Testis (tissue), 2 donors: Measurements from ENCODE around the gene DNAL1.

Source experiments
- CTCF ChIP-seq, 3 experiments: fragments of 450-650 bp in 2 of 3; fragments of 200-600 bp in 1 of 3; sonication (generic) in 1 of 3; IDR thresholded peaks; one replicate each; pipeline ENCODE4 v1.5.1; 2016 to 2019; ENCODE audit warnings: antibody characterized with exemption in 3 of 3, mild to moderate bottlenecking in 2 of 3, moderate library complexity in 1 of 3
- POLR2A ChIP-seq: fragments of 450-650 bp; IDR thresholded peaks from one replicate; pipeline ENCODE4 v1.6.1; 2017; ENCODE audit warnings: antibody characterized with exemption, mild to moderate bottlenecking, moderate library complexity

DNA sequence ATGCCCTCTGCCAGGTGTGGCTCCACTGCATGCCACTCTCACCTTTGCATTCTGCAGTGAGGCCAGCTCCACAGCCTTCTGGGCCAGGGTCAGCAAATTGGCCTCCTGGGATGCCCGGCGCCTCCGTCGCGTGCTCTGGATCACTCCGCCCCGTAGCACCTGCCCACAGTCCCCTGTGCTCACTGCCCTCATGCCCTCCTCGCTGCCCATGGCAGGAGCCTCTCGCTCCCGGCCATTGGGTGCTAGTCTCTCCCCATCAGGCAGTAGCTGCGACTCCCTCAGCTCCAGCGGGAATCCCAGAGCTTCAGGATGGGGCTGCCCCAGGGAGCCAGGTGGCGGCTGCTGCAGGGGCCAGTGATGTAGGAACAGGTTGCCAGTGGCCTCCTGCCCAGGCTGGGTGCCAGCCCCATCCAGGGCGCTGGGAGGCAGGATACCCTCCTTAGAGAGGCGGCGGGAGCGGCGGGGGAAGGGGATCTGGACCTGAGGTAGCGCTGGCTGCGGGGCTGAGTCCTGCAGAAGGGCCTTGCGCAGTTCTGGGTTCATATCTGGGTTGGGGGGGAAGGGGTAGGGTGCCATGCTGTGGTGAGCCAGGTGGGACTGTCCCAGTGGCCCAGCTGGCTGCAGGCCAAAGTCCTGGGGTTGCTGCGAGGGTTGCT is 93.9 kb downstream of the DNAL1 start:
- TF ChIP-seq CTCF (IDR thresholded peaks at IDR 0.05) (no peak), POLR2A (no peak)
